GM12878 (cell line): ENCODE data around the gene SLC22A4. TPM values are rescaled to one million over a fixed set of nuclear protein-coding genes. Genes with fewer than 3 reads are reported as not detected.

Source experiments
- CHD4 ChIP-seq: fragments of 200-600 bp; sonication (generic); IDR thresholded peaks from 2 replicates; pipeline ENCODE4 v1.6.1; 2016; ENCODE audit warnings: mild to moderate bottlenecking
- EZH2 ChIP-seq: IDR thresholded peaks from 2 replicates; pipeline ENCODE4 v1.6.1; 2012; ENCODE audit warnings: low read depth, mild to moderate bottlenecking, control low read depth, inconsistent platforms, low read length, borderline replicate concordance; ENCODE audit not compliant: control insufficient read depth
- HDAC2 ChIP-seq: fragments of 200-600 bp; sonication (generic); IDR thresholded peaks from 2 replicates; pipeline ENCODE4 v1.6.1; 2017
- MTA3 ChIP-seq: IDR thresholded peaks from 2 replicates; pipeline ENCODE4 v1.6.1; 2012; ENCODE audit warnings: low read length, inconsistent platforms, borderline replicate concordance
- NKRF ChIP-seq: fragments of 450-650 bp; conservative IDR thresholded peaks from 2 replicates; pipeline ENCODE4 v1.6.1; 2017; ENCODE audit warnings: mild to moderate bottlenecking, moderate library complexity
- PKNOX1 ChIP-seq: fragments of 450-650 bp; IDR thresholded peaks from 2 replicates; pipeline ENCODE4 v1.6.1; 2016; ENCODE audit warnings: mild to moderate bottlenecking
- POLR2A ChIP-seq: IDR thresholded peaks from 2 replicates; pipeline ENCODE4 v1.6.1; 2011; ENCODE audit warnings: low read depth, mild to moderate bottlenecking, low read length
- PRDM15 ChIP-seq: fragments of 450-650 bp; formaldehyde crosslinking; IDR thresholded peaks from 2 replicates; pipeline ENCODE4 v1.4.0; 2020; ENCODE audit warnings: mild to moderate bottlenecking, moderate library complexity
- RBBP5 ChIP-seq: fragments of 200-600 bp; sonication (generic); conservative IDR thresholded peaks from 2 replicates; pipeline ENCODE4 v1.6.1; 2016
- SMAD1 ChIP-seq: fragments of 450-650 bp; IDR thresholded peaks from 2 replicates; pipeline ENCODE4 v1.6.1; 2018; ENCODE audit warnings: mild to moderate bottlenecking, low read depth; ENCODE audit not compliant: partially characterized antibody
- SP1 ChIP-seq: IDR thresholded peaks from one replicate; pipeline ENCODE4 v1.6.1; 2011; ENCODE audit warnings: low read depth, low read length
- SREBF2 ChIP-seq: IDR thresholded peaks from 2 replicates; pipeline ENCODE4 v1.6.1; 2012; ENCODE audit warnings: mild to moderate bottlenecking, low read length
- SUZ12 ChIP-seq: fragments of 200-600 bp; sonication (generic); IDR thresholded peaks from one replicate; pipeline ENCODE4 v1.6.1; 2018; ENCODE audit warnings: antibody characterized with exemption, mild to moderate bottlenecking; ENCODE audit not compliant: unreplicated experiment
- YY1 ChIP-seq: IDR thresholded peaks from 2 replicates; pipeline ENCODE4 v1.6.1; 2011; ENCODE audit warnings: low read depth, mild to moderate bottlenecking, low read length
- ZBED1 ChIP-seq: IDR thresholded peaks from 2 replicates; pipeline ENCODE4 v1.6.1; 2016; ENCODE audit warnings: borderline replicate concordance
- ZBTB33 ChIP-seq: fragments of 450-650 bp; IDR thresholded peaks from 2 replicates; pipeline ENCODE4 v1.6.1; 2017; ENCODE audit warnings: mild to moderate bottlenecking
- ZNF592 ChIP-seq: fragments of 450-650 bp; IDR thresholded peaks from 2 replicates; pipeline ENCODE4 v1.6.1; 2017; ENCODE audit warnings: mild to moderate bottlenecking, moderate library complexity
- ZNF622 ChIP-seq: fragments of 450-650 bp; IDR thresholded peaks from 2 replicates; pipeline ENCODE4 v1.6.1; 2017; ENCODE audit warnings: mild to moderate bottlenecking, inconsistent platforms
- polyA plus RNA-seq, 11 experiments: library from polyadenylated mRNA; depleted of rRNA in 4 of 11; unstranded in 6 of 11; stranded (reverse) in 5 of 11; fragments of >200 nt; fragmentation: Nextera tagmentation in 4 of 11; fragmentation: Illumina TruSeq in 1 of 11; extraction: Ambion mirVana in 4 of 11; extraction: Trizol in 1 of 11; gene quantifications; 1 replicate in 1 of 11; 2 replicates in 10 of 11; pipeline versions ENCODE4 v1.2.1 to v1.2.3, GENCODE V29; 2011 to 2016; ENCODE audit warnings: inconsistent platforms in 2 of 11, missing spikeins in 2 of 11, low read depth in 1 of 11
- total RNA-seq, 4 experiments: library from RNA; depleted of rRNA in 3 of 4; stranded (reverse); fragments of >200 nt in 3 of 4; fragmentation: Illumina TruSeq in 1 of 4; extraction: Trizol in 1 of 4; gene quantifications; 2 replicates each; pipeline versions ENCODE4 v1.2.1 to v1.2.3, GENCODE V29; 2013 to 2021

SLC22A4 gene
- total and polyA plus RNA-seq, 10 of the 15 experiments (the other 5 are each of a cell fraction or from before 2014, with no cell fraction given): 0.04 to 0.61 (median 0.10) TPM; not detected in 2

GRCh38 chr5:132293992-132294727 is at the start of gene SLC22A4 (continued):
- TF ChIP-seq SREBF2 (no peak), ZNF592 (no peak), YY1 (0 out of 2 replicates have a peak, but pooled peaks have one; percentile 41), PRDM15 (CRISPR knock-in tag) (no peak), RBBP5 (no peak), NKRF (peak; percentile 19; the same call in 1 of the 2 replicates), ZBTB33 (no peak), SP1 (no peak), EZH2 (no peak), CHD4 (no peak), PKNOX1 (no peak), ZBED1 (no peak), POLR2A (peak; percentile 33; the same call in 1 of the 2 replicates), SUZ12 (no peak), HDAC2 (no peak), SMAD1 (no peak), MTA3 (no peak), ZNF622 (no peak)
